GM12891 (cell line): Measurements from ENCODE around the gene RBM38. TPM values are rescaled to one million over a fixed set of nuclear protein-coding genes. Genes with fewer than 3 reads are reported as not detected.
"Not testable (repeated sequence)": the region's sequence is repeated elsewhere in the genome, so short reads cannot be mapped to it uniquely, and the experiment has no call there.

ENCODE experiments used
- DNase-seq: peaks from one replicate; pipeline ENCODE4 v3.0.0; 2011; ENCODE audit warnings: low spot score; ENCODE audit not compliant: insufficient read length
- FAIRE-seq: peaks from 2 replicates; lab custom pipeline; 2011; peaks lifted over from hg19 to GRCh38; lab: Jason Lieb, UNC
- PAX5 ChIP-seq: IDR thresholded peaks from 2 replicates; pipeline ENCODE4 v1.6.1; 2011; ENCODE audit warnings: low read length, moderate library complexity, mild to moderate bottlenecking; ENCODE audit not compliant: insufficient read depth, severe bottlenecking
- POLR2A ChIP-seq: IDR thresholded peaks from 2 replicates; pipeline ENCODE4 v1.6.1; 2011; ENCODE audit warnings: low read depth, low read length, control low read depth
- POLR2AphosphoS5 ChIP-seq: IDR thresholded peaks from 2 replicates; pipeline ENCODE4 v1.6.1; 2011; ENCODE audit warnings: low read depth, low read length, control low read depth
- POU2F2 ChIP-seq: IDR thresholded peaks from 2 replicates; pipeline ENCODE4 v1.6.1; 2011; ENCODE audit warnings: low read depth, mild to moderate bottlenecking, control low read depth, low read length, moderate library complexity
- SPI1 ChIP-seq: IDR thresholded peaks from 2 replicates; pipeline ENCODE4 v1.6.1; 2011; ENCODE audit warnings: low read depth, low read length, control low read depth
- TAF1 ChIP-seq: IDR thresholded peaks from 2 replicates; pipeline ENCODE4 v1.6.1; 2011; ENCODE audit warnings: low read depth, low read length, control low read depth
- polyA plus RNA-seq: library from polyadenylated mRNA; unstranded; fragments of >200 nt; gene quantifications from one replicate; pipeline ENCODE4 v1.2.1, GENCODE V29; 2012; ENCODE audit warnings: low read depth, missing spikeins, inconsistent platforms; ENCODE audit not compliant: missing spikeins

RBM38 gene
- polyA plus RNA-seq: 82.1 TPM

GRCh38 chr20:57390604-57391438 lies at the start of gene RBM38:
RBM38 (plus strand) TSS chr20:57391396; CDS start chr20:57391582, 186 bp downstream.
- FAIRE-seq: peak; percentile 91
- DNase-seq: peak; percentile 88
- TF ChIP-seq POLR2AphosphoS5: no peak

DNA sequence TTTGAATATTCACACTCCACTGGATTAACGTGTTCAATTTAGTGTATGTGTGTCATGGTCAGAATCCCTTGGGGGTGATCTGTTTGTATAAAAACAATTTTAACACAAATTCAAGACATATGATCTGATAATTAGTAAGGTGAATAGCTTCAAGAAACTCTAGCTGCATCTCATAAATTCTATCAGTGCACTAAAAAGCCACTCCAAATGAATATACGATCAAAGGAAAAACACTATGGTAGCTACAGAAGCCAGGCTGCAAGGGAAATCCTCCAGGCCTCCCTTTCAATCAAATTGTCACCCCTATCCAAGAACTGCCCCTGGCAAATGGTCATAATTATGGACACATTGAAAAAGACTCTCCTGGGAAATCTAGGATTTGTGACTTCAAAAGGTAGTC lies 49.5 kb upstream of the RBM38 start:
- no peak for DNase-seq
- TF ChIP-seq POLR2A (no peak), TAF1 (no peak), SPI1 (no peak), POU2F2 (no peak), PAX5 (no peak), POLR2AphosphoS5 (no peak)
- no peak for FAIRE-seq

DNA sequence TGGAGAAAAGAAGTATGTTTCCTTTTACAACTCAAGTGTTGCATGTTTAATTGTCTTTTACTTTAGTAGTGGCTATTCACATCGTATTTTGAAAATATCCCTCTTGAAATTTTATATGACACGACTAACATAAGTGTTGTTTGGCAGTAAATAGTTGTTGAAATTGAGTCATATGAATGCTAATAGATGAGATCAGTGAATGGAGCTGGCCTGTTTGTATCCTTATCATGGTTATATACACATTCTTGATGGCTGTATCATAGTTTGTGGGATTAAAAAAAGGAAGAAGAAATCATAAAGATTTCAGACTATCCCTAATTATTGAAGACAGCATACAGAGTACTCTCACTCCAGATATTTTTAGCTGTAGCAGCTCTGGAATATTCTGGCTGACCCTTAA lies 48.4 kb upstream of the RBM38 start:
- TF ChIP-seq SPI1 (no peak), POU2F2 (no peak), PAX5 (no peak), POLR2A (no peak), TAF1 (no peak), POLR2AphosphoS5 (no peak)
- FAIRE-seq: no peak
- DNase-seq: no peak

DNA sequence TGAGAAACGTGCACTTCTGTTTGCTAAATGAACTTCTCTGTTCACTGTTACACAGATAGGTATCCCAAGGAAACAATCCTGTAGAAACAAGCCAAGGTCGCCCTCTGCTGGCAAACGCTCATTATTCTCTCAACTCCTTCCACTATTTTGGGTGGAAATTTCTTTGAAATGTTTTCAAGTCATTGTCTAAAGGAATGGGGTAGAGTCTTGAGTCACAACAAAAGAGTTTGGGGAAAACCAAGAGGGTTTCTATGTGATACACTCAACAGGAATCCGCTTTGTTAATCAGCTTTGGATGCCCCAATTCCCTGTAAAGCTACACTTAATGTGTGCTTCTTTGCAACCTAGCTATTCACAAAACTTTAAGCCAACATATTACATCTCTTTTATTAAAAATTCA lies 44.7 kb upstream of the RBM38 start:
- no peak for TF ChIP-seq PAX5
- no peak for TF ChIP-seq SPI1
- FAIRE-seq (peak; percentile 66), DNase-seq (no peak)

DNA sequence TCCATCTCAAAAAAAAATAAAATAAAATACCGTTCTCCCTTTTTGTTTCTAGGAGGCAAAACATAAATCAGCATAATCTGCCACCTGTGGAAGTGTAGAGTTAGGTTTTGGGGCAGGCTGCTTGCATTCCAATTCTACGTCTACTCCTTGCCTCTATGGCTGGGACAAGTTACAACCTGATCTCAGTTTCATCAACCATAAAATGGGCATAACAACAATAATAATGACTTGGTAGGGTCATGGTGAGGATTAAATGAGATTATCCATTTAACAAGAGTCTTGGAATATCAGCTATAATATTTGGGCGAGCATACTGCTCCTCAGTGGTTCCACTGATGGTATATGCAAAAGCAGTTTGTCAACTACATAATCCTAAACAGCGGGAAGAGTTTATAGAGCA lies 43.8 kb upstream of the RBM38 start:
- FAIRE-seq (no peak), DNase-seq (no peak)
- TF ChIP-seq TAF1 (no peak), POLR2A (no peak), POU2F2 (no peak)

DNA sequence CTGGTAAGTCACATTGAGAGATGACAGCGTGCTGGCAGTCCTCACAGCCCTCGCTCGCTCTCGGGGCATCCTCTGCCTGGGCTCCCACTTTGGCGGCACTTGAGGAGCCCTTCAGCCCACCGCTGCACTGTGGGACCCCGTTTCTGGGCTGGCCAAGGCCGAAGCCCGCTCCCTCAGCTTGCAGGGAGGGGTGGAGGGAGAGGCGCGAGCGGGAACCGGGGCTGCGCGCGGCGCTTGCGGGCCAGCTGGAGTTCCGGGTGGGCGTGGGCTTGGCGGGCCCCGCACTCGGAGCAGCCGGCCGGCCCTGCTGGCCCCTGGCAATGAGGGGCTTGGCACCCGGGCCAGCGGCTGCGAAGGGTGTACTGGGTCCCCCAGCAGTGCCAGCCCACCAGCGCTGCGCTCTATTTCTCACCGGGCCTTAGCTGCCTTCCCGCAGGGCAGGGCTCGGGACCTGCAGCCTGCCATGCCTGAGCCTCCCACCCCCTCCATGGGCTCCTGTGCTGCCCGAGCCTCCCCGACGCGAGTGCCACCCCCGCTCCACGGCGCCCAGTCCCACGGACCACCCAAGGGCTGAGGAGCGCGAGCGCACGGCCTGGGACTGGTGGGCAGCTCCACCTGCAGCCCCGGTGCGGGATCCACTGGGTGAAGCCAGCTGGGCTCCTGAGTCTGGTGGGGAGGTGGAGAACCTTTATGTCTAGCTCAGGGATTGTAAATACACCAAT lies 42.8 kb upstream of the RBM38 start:
- DNase-seq, FAIRE-seq: not testable (repeated sequence)

GRCh38 chr20:57348922-57349574 lies 42.1 kb upstream of the RBM38 start:
- DNase-seq, FAIRE-seq: not testable (repeated sequence)

GRCh38 chr20:57350081-57350710 lies 41.0 kb upstream of the RBM38 start:
- no peak for FAIRE-seq
- no peak for TF ChIP-seq PAX5
- no peak for TF ChIP-seq POU2F2
- TF ChIP-seq POLR2AphosphoS5: no peak
- TF ChIP-seq POLR2A: no peak
- no peak for TF ChIP-seq SPI1
- TF ChIP-seq TAF1: no peak
- DNase-seq: no peak

DNA sequence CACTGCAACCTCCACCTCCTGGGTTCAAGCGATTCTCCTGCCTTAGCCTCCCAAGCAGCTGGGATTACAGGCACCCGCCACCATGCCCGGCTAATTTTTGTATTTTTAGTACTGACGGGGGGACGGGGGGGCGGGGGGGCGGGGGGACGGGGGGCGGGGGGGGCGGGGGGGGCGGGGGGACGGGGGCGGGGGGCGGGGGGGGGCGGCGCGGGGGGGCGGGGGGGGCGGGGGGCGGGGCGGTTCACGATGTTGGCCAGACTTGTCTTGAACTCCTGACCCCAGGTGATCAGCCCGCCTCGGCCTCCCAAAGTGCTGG lies 40.5 kb upstream of the RBM38 start:
- FAIRE-seq, DNase-seq: not testable (repeated sequence)

DNA sequence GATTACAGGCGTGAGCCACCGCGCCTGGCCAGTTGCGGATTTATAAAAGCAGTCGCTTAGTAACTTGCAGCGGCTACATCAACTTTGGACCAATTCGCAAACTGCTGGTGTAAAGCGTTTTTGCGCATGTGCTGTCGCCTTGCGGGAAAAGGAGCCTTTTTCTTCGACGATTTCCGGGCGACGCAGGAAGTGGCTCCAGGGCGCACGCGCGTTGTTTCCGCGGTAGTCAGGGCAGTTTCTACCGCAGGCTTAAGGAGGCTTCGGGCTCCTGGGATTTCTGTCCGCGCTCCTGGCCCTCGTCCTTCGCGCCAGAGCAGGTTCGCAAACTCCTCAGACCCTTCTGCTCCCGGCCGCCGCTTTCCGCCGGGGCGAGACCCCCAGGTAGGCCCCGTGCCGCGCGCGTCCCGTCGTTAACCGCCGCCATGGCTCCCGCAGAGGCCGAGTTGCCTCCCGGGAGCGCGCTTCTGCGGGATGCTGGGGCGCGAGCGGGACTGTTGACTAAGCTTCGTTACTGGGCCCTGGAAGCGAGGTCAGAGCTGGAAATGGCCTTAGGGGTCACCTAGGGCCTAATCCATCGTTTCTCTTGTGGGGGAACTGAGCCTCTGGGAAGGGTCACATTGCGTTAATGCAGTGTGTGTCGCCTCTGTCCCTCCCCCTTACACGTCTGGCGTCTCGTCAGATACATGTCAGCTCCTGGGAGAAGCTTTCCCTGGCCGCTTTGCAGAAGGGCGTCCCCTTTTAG lies 40.0 kb upstream of the RBM38 start, which contains the start of gene RAE1:
TSS of gene RAE1 (plus strand) at position 214 of the 742 bp plus-strand sequence. CDS start 2,784 bp downstream, outside the sequence.
- DNase-seq (peak; percentile 76), FAIRE-seq (peak; percentile 97)
- 0 out of 2 replicates have a peak, but pooled peaks have one; percentile 27 for TF ChIP-seq TAF1
- TF ChIP-seq POU2F2: peak; percentile 22; the same call in 1 of the 2 replicates
- no peak for TF ChIP-seq PAX5
- peak; percentile 42; the same call in 1 of the 2 replicates for TF ChIP-seq SPI1
- TF ChIP-seq POLR2AphosphoS5: peak; percentile 77
- TF ChIP-seq POLR2A: peak; percentile 88
